Skin of body (tissue), 2 donors: ENCODE data around the gene PPP4R2. TPM values are rescaled to one million over a fixed set of nuclear protein-coding genes. Genes with fewer than 3 reads are reported as not detected.
A peak's percentile ranks its signal among the peaks of the same experiment; 100 is the strongest.
"Not testable (repeated sequence)": the region's sequence is repeated elsewhere in the genome, so short reads cannot be mapped to it uniquely, and the experiment has no call there.

Source experiments
- DNase-seq: peaks from one replicate; lab custom pipeline; 2025; lab: John Stamatoyannopoulos, UW
- total RNA-seq: library from RNA; depleted of rRNA; stranded (reverse); fragments of >200 nt; gene quantifications from one replicate; pipeline ENCODE4 v1.2.3, GENCODE V29; 2014

PPP4R2 gene
- total RNA-seq, 1 donor from 2014 or later = 75.8 TPM

DNA sequence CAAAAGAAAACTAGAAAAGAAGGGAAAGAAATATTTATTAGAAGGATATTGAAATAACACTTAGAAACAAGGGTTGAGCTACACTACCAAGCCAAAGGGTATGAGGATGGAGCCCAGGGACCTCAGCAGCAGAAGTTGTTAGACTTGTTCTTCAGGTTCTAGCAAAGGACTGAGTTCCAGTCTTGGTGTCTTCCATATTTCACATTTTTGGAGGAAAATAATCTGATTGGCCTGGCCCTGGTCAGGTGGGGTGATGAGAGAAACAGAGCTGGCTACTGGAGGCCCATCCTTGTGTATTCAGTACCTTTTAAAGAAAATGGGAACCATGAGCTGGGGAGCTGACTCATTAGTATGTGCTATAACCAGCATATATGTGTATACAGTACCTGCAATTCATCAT lies 28.2 kb downstream of the PPP4R2 start:
- DNase-seq = no peak

DNA sequence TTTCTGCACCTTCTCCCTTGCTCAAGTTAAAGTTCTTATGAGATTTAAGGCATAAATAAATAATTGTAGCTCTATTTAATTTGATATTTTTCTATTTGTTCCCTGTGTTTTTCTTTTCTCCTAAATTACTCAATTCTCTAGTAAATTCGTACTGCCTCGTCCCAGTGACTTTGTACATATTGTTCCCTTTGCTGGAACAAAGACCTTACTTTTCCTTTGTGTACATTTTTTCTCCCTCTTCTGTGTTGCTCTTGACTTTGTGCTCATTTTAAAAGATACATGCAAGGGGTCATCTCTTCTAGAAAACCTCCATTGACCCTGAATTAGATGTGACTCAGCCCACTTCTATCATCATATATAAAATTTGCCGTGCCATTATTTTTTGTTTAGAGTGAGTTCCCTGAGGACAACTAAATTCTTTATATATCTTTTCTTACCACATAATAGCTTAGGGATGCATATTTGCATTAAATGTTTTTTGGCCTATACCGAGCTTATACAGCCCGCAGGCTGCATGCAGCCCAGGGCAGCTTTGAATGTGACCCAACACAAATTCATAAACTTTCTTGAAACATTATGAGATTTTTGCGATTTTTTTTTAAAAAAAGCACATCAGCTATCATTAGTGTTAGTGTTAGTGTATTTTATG lies 29.6 kb downstream of the PPP4R2 start:
- no peak for DNase-seq

GRCh38 chr3:73026760-73027113 lies 30.1 kb downstream of the PPP4R2 start:
- no peak for DNase-seq

DNA sequence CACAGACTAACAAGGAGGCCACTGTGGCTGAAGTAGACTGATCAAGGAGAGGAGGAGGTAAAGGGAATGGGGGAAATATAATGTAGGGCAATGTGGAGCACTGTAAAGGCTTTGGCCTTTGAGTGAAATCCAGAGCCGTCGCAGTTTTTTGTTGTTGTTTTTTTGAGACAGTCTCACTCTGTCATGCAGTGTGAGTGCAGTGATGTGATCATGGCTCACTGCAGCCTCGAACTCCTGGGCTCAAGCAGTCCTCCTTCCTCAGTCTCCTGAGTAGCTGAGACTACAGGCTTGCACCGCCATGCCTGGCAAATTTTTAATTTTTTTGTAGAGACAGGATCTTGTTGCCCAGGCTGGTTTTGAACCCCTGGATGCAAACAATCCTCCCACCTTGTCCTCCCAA lies 32.2 kb downstream of the PPP4R2 start:
- DNase-seq = no peak

DNA sequence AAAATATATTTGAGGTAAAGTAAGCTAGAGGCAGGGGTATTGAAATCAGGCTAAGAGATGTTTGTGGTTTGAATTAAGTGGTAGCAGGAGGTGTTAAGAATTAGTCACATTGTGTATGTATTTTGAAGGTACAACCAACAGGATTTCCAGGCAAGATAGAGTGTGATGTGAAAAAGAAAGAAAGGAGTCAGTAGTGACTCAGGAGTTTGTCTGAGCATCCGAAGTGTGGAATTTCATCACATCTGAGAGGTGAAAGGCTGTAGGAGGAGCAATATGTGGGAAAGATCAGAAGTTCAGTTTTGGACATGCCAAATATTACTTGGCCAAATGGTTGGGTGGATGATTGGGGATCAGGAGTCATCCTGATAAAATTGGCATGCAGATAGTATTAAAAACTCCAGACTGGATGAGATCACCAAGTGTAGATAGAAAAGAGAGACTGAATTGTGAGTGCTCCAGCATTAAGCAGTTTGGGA lies 32.7 kb downstream of the PPP4R2 start:
- DNase-seq = peak; percentile 6

- no peak for DNase-seq
Measured at GRCh38 chr3:73030073-73030597, 33.5 kb downstream of the PPP4R2 start.

DNA sequence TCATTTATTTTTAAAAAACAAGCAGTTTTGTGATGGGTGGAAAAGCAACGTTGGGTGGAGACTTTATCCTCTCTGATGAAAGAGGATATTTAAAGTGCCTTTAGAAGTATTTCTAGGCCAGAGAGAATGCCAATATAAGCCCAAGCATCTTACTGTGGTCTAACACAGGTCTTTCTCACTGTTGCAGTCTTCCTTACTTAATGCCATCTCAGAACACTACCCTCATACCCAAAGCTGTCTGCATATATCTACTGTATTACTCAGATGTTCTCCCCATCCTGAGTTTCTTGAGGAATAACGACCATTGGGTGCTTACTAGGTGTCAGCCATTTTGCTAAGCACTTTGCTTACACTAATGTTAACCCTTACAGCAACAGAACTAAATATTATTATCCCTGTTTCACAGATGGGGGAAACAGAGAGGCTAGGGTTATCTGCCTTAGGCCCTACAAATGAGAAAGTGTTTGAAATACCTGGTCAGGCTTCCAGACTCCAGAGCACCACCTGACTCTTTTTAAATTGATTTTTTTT lies 35.0 kb downstream of the PPP4R2 start:
- DNase-seq = no peak

DNA sequence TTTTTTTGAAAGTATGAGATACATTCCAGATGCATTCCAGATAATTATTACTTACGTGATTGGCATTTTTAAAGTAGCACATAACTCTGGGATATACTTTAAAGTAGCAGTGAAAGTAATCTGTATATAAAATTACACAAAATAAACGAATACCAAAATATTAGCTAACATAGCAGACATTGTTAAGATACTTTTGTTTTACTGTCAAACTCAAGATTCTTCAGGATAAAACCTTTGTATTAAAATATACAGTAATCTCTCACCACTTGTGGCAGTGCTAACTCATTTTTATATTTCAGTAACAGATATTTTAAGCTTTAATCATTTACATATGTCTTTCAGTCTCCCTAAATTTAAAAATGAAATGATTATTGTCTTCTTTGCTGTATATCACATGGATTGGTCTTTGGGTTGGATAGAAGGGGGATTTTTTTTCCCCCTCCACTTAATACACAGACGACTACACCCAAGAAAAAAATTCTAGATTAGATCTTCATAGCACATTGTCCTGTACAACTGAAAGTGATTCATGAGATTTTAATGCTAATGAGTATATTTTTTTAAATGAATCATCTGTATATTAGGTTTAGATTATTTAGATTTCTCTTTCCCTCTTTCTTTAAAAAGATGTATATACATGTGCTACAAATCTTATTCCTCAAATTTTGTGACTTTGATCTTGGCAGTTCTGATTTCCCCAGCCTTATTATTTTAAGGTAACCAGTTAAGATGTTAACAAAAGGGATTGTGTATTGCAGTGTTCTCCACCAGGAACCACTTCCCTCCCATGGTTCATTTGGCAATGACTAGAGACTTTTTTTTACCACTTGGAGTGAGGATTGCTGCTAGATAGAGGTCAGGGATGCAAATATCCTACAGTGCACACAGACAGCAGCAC lies 40.3 kb downstream of the PPP4R2 start:
- DNase-seq = no peak

GRCh38 chr3:73041537-73041936 lies 44.9 kb downstream of the PPP4R2 start:
- no peak for DNase-seq

- no peak for DNase-seq
Measured at GRCh38 chr3:73043414-73043813, 46.8 kb downstream of the PPP4R2 start.

DNA sequence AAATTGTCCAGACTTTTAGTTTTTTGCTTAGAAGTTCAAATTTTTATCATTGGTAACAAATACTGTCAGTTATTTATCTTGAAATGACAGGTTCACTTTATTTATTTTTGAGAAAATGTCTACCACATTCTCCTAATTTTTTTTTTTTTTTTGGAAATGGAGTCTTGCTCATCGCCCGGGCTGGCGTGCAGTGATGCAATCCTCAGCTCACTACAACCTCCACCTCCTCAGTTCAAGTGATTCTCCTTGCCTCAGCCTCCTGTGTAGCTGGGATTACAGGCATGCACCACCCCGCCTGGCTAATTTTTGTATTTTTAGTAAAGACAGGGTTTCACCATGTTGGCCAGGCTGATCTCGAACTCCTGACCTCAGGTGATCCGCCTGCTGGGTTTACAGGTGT lies 48.8 kb downstream of the PPP4R2 start:
- no peak for DNase-seq

- no peak for DNase-seq
Measured at GRCh38 chr3:73046195-73046594, 49.6 kb downstream of the PPP4R2 start.

DNA sequence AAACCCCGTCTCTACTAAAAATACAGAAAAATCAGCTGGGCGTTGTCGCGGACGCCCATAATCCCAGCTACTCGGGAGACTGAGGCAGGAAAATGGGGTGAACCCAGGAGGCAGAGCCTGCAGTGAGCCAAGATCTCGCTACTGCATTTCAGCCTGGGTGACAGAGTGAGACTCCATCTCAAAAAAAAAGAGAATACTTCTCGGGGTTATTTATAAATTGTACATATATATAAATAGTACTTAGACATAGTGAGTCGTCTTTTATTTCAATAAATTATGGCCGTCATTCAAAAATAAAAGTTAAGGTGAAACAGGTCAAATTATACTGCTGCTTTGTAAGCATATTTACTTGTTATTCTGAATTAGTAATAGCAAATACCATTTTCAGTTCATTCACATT lies 52.7 kb downstream of the PPP4R2 start:
- DNase-seq = no peak

DNA sequence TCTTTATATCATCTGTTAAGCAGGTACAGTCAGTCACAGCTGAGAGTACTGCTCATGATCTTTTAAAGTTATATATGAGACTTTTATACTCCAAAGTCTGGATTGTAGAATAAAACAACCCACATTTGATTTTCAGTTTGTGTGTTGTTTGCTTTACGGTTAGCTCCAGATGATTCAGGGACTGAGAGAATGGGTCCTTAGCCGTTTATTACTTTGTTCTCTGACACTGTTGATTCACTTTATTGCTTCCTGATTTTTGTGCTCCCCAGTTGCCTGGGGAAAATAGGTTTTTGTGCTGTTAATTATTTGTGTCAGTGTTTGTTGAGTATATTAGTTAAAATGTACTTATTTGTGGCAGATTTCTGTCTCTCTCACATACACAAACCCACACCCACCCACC lies 56.2 kb downstream of the PPP4R2 start:
- no peak for DNase-seq

DNA sequence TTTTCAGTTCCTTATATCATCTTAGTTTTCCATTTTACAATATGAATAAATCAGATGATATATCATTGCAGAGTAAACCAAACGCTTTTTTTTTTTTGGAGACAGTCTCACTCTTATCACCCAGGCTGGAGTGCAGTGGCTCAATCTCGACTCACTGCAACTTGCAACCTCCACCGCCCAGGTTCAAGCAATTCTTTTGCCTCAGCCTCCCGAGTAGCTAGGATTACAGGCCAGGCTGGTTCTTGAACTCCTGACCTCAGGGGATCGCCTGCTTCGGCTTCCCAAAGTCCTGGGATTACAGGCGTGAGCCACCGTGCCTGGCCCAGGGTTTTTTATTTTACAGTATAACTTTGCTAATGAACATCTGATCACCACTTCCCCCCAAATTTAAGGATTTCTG lies 59.0 kb downstream of the PPP4R2 start:
- DNase-seq = no peak

DNA sequence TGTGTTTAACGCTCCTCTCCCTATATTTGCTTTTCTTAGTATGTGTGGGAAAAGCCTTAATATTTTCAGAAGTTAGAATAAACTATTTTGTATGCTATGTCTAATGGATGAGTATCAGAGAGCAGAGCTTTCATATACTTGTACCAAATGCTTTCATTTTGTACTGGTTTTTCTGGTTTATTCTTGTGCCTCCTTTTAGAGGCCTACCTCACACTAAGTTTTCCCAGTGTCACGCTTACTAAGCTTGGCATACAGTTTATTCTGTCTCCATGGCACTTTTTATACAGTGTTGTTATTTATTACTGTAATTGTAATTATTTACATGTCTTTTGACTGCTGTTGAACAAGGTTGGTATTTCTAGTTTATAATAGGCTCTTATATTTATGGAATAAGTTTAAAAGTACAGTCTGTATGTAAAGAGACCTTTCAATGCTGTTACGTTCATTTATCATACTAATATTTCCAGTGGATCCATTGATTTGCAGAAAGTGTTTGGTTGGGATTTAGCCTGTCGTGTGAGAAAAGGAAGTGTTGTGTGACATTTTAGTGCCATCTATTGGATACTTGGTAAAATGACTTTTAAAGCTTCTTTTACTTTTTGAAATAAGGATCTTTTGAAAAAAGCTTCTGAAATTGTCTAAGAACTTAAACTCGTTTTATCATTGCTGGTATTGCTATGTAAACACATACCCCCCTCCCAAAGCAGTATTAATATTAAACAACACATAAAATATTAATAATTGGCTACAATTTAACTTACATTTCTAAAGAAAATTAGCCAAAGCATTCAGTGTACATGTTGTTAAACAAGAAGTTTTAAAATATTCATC lies 59.6 kb downstream of the PPP4R2 start:
- peak; percentile 62 for DNase-seq

GRCh38 chr3:73056845-73057150 lies 60.2 kb downstream of the PPP4R2 start:
- no peak for DNase-seq

DNA sequence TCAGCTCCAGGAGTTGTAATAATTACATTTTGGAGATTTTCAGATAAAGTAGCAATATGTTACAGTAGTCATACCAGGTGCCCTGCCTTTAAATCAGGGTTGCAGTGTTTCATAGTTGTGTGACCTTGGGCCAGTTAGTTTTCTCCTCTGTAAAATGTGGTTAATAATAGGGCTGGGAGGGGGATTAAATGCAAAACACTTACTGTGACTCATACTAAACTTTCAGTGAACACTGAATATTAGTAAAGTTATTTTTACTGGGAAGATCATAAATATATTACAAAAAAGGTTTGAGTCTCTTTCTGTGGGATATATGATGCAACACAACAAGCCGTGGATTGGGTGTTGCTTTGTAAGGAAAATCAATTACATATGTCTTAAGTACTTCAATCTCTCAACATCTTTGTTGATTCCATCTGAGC lies 63.7 kb downstream of the PPP4R2 start:
- DNase-seq = peak; percentile 34

GRCh38 chr3:73061416-73061815 lies 64.8 kb downstream of the PPP4R2 start, which contains the start of gene EBLN2:
TSS of gene EBLN2 (plus strand) at chr3:73061659. CDS start at chr3:73062082, 423 bp downstream.
- DNase-seq = no peak

- DNase-seq = not testable (repeated sequence)
Measured at GRCh38 chr3:73066243-73066642, 69.6 kb downstream of the PPP4R2 start.

DNA sequence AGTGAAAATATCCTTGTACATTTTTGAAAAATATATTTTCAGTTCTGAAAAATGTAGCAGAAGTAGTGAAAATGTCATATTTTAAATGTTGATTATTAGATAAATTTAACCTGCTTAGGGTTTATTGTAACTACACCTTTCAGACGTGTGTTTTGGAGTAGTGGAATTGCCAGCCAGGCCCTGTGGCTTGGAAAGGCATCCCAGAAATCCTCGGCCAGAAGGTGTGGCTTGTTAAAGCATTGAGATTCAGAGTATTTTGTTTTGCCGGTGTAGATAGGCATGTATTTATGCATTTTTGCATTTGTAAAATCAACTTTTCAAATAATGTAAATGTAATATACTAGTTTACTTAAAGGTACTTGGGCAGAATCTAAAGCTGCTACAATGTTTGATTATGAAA lies 71.8 kb downstream of the PPP4R2 start:
- DNase-seq = no peak
